GM12872 (cell line): ENCODE results near the gene ATP2B3.

Experiments used
- CTCF ChIP-seq: IDR thresholded peaks from 3 replicates; pipeline ENCODE4 v1.5.1; 2011; ENCODE audit warnings: low read depth, mild to moderate bottlenecking, low read length, moderate library complexity; ENCODE audit not compliant: insufficient read depth

ATP2B3 gene

GRCh38 chrX:153538424-153538823, 21.0 kb downstream of the ATP2B3 start:
- no peak for TF ChIP-seq CTCF

DNA sequence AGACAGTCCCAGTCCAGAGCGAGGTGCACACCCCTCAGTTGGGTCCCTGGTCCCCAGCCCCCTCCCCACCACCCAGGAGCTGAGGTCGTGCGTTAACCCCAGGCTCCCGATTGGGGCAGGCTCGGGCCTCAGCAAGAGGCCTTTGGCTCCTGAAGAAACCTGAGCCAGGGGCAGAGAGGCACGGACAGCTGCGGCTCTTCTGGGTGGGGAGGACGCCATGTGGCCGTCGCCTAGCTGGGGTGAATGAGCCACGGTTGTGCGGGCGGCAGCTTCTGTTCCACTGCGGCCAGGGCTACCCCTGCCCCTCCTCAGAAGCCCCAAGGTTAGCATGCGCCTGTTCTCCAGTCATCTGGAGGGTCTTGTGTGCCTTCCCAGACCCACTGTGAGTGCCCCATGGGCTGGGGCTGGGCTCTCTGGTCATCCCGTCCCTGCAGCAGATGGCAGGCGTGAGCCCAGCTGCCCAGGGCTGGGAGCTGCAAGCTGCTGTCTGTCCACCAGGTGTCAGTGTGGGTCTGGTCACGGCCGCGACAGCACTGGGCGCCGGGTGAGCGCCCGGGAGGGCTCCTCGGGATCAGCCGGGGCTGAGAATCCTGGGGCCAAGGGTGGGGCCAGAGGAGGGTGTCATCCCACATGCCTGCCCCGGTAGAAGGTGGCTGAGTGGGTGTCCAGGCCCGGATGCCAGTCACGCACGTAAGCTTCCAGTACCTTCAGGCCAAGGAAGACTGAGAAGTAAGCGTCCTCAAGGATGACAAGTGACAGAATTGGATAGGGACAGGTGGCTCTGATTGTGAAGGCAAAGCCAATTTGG, 21.9 kb downstream of the ATP2B3 start:
- peak; percentile 84 for TF ChIP-seq CTCF

DNA sequence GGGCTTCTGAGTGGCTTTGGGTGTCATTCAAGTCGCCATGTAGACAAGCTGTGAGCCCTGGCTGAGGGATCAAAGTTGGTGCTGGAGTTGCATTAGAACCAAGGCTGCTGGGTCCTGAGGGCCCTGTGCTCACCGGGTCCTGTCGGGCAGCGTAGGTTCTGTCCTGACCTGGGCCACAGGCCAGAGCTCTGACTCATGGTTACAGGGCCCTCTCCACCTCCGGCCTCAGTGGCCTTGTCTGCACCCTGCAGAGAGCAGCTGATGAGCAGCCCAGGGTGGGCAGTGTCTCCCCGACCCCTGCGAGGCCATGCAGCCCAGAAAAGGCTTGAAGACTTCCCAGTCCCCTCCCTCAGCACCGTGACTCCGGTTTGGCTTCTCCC, 22.5 kb downstream of the ATP2B3 start:
- no peak for TF ChIP-seq CTCF

- no peak for TF ChIP-seq CTCF
Measured at GRCh38 chrX:153544727-153545126, 27.3 kb downstream of the ATP2B3 start.

- no peak for TF ChIP-seq CTCF
Measured at GRCh38 chrX:153546386-153546785, 28.9 kb downstream of the ATP2B3 start.

- TF ChIP-seq CTCF = no peak
Measured at GRCh38 chrX:153547195-153547594, 29.8 kb downstream of the ATP2B3 start.

DNA sequence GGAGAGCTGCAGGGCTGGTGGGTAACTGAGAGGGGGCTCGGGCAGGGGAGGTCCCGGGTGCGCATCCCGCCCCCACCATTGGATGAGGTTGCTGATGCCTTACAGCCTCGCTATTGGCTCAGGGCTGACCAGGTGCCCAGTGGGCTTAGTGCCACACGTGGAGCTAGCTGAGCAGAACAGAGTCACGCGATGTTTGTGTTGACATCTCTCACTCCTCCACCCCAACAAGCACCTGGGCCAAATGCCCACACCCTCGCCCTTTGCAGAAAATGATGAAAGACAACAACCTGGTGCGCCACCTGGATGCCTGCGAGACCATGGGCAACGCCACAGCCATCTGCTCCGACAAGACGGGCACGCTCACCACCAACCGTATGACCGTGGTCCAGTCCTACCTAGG, 31.8 kb downstream of the ATP2B3 start:
- no peak for TF ChIP-seq CTCF
